Measurements from ENCODE around the gene VTI1B.

DNA sequence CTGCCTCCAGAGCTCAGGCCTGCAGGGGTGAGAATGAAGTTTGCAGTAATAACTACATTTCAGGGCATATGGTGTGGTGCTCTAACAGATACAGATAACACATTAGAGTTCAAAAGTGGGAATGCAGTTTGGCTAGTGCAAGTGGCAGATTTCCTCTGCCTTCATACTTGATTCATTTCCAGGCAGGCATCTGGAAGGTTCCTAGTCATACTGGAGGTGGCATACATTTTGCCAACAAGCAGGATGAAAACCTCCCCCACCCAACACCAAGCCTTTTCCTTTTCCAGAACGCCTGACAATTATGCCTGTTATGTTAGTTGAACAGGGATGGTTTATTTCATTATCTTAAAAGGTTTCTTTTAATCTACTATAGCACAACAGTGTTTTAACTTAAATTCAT lies 24.3 kb downstream of the VTI1B start:
- TF ChIP-seq JUN (IDR thresholded peaks at IDR 0.05; ENCODE audit: borderline replicate concordance, insufficient read depth, insufficient read length, low read depth): no peak
- TF ChIP-seq POLR2A (IDR thresholded peaks at IDR 0.05; ENCODE audit: low read depth, low read length): no peak
- TF ChIP-seq FOS (IDR thresholded peaks at IDR 0.05; ENCODE audit: borderline replicate concordance, insufficient read depth, low read length): no peak
- TF ChIP-seq, protein P1, sequence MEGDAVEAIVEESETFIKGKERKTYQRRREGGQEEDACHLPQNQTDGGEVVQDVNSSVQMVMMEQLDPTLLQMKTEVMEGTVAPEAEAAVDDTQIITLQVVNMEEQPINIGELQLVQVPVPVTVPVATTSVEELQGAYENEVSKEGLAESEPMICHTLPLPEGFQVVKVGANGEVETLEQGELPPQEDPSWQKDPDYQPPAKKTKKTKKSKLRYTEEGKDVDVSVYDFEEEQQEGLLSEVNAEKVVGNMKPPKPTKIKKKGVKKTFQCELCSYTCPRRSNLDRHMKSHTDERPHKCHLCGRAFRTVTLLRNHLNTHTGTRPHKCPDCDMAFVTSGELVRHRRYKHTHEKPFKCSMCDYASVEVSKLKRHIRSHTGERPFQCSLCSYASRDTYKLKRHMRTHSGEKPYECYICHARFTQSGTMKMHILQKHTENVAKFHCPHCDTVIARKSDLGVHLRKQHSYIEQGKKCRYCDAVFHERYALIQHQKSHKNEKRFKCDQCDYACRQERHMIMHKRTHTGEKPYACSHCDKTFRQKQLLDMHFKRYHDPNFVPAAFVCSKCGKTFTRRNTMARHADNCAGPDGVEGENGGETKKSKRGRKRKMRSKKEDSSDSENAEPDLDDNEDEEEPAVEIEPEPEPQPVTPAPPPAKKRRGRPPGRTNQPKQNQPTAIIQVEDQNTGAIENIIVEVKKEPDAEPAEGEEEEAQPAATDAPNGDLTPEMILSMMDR (IDR thresholded peaks at IDR 0.05; ENCODE audit: extremely low read depth in 1 of 2, insufficient read depth in 1 of 2, low read depth in 1 of 2, low read length in 2 of 2): no peak
- TF ChIP-seq POLR2AphosphoS5 (IDR thresholded peaks at IDR 0.05; ENCODE audit: insufficient read depth, low read depth, low read length): no peak
- no peak for TF ChIP-seq EZH2 (IDR thresholded peaks at IDR 0.05; ENCODE audit: borderline replicate concordance, low read depth, low read length, severe bottlenecking)
- no peak for TF ChIP-seq GATA2 (IDR thresholded peaks at IDR 0.05; ENCODE audit: insufficient read depth, insufficient read length, low read depth, low read length)
- TF ChIP-seq, protein P2, sequence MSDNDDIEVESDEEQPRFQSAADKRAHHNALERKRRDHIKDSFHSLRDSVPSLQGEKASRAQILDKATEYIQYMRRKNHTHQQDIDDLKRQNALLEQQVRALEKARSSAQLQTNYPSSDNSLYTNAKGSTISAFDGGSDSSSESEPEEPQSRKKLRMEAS (IDR thresholded peaks at IDR 0.05; ENCODE audit: insufficient read depth, insufficient read length): no peak

Measured in endothelial cell of umbilical vein (primary cell).